ENCODE measurements around the gene GPR32.

Gene GPR32

GRCh38 chr19:50793558-50794065, 23.3 kb downstream of the GPR32 start:
- Histone ChIP-seq H3K9me3 (ENCODE audit: control insufficient read depth, insufficient read depth, low read length) (no peaks in the 10 kb centered on the region), H3F3A (ENCODE audit: control insufficient read depth, insufficient read depth) (peaks cover 34% of the 10 kb centered on the region), H4K20me1 (ENCODE audit: control insufficient read depth, insufficient read depth, low read depth, low read length) (peaks cover 12% of the 10 kb centered on the region; the same call in 1 of the 2 replicates), H3K27me3 (ENCODE audit: control insufficient read depth, low read length) (no peaks in the 10 kb centered on the region), H3K9me2 (replicated peaks; ENCODE audit: control insufficient read depth, low read length) (no peaks in the 10 kb centered on the region), H3K36me3 (ENCODE audit: control insufficient read depth, low read length) (peaks cover 34% of the 10 kb centered on the region), H3K79me2 (ENCODE audit: control insufficient read depth, low read length) (0 out of 2 replicates have a peak, but pooled peaks cover under 1% of the 10 kb centered on the region), H3K4me1 (ENCODE audit: control insufficient read depth, low read length) (peaks cover 23% of the 10 kb centered on the region), H3K4me3 (ENCODE audit: low read length) (no peak overlapping the region), H3K4me2 (ENCODE audit: low read length) (no peak overlapping the region), H3K27ac (ENCODE audit: low read depth, low read length) (no peak overlapping the region)
- TF ChIP-seq, protein P1, sequence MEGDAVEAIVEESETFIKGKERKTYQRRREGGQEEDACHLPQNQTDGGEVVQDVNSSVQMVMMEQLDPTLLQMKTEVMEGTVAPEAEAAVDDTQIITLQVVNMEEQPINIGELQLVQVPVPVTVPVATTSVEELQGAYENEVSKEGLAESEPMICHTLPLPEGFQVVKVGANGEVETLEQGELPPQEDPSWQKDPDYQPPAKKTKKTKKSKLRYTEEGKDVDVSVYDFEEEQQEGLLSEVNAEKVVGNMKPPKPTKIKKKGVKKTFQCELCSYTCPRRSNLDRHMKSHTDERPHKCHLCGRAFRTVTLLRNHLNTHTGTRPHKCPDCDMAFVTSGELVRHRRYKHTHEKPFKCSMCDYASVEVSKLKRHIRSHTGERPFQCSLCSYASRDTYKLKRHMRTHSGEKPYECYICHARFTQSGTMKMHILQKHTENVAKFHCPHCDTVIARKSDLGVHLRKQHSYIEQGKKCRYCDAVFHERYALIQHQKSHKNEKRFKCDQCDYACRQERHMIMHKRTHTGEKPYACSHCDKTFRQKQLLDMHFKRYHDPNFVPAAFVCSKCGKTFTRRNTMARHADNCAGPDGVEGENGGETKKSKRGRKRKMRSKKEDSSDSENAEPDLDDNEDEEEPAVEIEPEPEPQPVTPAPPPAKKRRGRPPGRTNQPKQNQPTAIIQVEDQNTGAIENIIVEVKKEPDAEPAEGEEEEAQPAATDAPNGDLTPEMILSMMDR (IDR thresholded peaks at IDR 0.05; ENCODE audit: low read depth, low read length, poor library complexity, severe bottlenecking), result no peak
- no peak for TF ChIP-seq EZH2phosphoT487 (IDR thresholded peaks at IDR 0.05; ENCODE audit: borderline replicate concordance, low read length)

DNA sequence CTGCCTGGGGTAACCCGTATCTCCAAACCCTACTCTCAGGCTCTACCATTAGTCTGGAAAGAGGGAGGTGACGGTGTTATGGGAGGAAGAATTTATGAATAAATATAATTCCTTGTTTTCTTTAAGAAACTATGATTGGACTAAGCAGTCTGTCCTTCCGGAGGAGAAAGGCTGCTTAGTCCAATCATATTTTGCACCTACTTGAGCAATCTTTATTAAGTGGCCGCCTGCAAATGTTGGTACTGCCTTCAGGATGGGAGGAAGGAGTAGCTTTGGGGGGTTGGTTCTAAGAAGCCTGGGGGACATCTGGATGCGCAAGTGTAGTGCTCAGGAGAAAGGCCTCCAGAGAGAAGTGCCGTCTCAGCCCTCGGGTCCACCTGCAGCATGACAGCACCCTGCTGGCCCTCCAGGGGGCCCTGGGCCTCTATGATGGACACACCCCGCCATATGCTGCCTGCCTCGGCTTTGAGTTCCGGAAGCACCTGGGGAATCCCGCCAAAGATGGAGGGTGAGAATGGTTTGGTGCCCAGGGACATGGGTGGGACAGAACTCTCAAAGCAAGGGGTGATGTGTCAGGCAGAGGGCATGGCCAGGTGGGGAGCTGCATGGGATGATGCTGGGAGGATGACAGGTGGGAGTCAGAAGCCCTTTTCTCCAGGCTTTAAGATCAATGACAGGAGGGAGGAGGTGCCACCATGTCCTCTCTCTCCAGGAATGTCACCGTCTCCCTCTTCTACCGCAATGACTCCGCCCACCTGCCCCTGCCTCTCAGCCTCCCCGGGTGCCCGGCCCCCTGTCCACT, 24.0 kb downstream of the GPR32 start:
- H3K4me2 ChIP-seq (ENCODE audit: low read length), result no peak overlapping the region

DNA sequence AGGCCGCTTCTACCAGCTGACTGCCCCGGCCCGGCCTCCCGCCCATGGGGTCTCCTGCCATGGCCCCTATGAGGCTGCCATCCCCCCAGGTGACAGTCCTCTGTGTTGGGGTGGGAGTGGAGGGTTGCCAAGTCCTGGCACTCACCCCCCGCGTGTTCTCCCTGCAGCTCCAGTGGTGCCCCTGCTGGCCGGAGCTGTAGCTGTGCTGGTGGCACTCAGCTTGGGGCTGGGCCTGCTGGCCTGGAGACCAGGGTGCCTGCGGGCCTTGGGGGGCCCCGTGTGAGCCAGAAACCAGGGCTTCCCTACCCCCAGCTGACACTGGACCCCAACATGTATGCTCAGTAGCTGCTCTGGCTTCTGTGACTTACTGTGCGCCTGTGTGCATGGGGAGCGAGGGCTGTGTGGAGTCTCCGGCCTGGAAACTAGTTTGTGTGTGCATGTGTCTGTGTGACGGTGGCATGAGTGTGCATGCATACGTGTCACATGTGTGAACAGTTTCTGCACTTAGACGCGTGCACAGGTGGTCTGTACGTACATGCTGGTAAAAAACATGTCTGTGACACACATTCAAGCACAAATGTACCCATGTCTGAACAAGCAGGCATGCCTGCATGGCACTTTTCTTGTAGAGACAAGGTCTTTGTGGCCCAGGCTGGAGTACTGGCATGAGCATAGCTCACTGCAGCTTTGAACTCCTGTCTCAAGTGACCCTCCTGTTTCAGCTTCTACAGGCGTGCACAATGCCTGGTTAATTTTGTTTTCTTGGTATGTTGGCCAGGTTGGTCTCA, 24.8 kb downstream of the GPR32 start:
- no peaks in the 10 kb centered on the region for H3K9me2 ChIP-seq (replicated peaks; ENCODE audit: control insufficient read depth, low read length)
- no peak overlapping the region for H3K4me3 ChIP-seq (ENCODE audit: low read length)
- peaks cover 39% of the 10 kb centered on the region for H3F3A ChIP-seq (ENCODE audit: control insufficient read depth, insufficient read depth)
- H3K36me3 ChIP-seq (ENCODE audit: control insufficient read depth, low read length), result peaks cover 48% of the 10 kb centered on the region
- no peak overlapping the region for H3K4me2 ChIP-seq (ENCODE audit: low read length)
- H4K20me1 ChIP-seq (ENCODE audit: control insufficient read depth, insufficient read depth, low read depth, low read length), result peaks cover 12% of the 10 kb centered on the region; the same call in 1 of the 2 replicates
- H3K27ac ChIP-seq (ENCODE audit: low read depth, low read length), result no peak overlapping the region
- H3K4me1 ChIP-seq (ENCODE audit: control insufficient read depth, low read length), result peaks cover 23% of the 10 kb centered on the region
- no peak for TF ChIP-seq EZH2phosphoT487 (IDR thresholded peaks at IDR 0.05; ENCODE audit: borderline replicate concordance, low read length)
- TF ChIP-seq, protein P1 (IDR thresholded peaks at IDR 0.05; ENCODE audit: low read depth, low read length, poor library complexity, severe bottlenecking), result peak; percentile 55
- H3K27me3 ChIP-seq (ENCODE audit: control insufficient read depth, low read length), result no peaks in the 10 kb centered on the region
- no peaks in the 10 kb centered on the region for H3K9me3 ChIP-seq (ENCODE audit: control insufficient read depth, insufficient read depth, low read length)
- peaks cover 12% of the 10 kb centered on the region for H3K79me2 ChIP-seq (ENCODE audit: control insufficient read depth, low read length)

More for the DNA sequence above, 24.0 kb downstream of the GPR32 start:
- H3K27ac ChIP-seq (ENCODE audit: low read depth, low read length), result no peak overlapping the region
- no peaks in the 10 kb centered on the region for H3K9me3 ChIP-seq (ENCODE audit: control insufficient read depth, insufficient read depth, low read length)
- H3K4me1 ChIP-seq (ENCODE audit: control insufficient read depth, low read length), result peaks cover 23% of the 10 kb centered on the region
- peaks cover 4% of the 10 kb centered on the region for H3K79me2 ChIP-seq (ENCODE audit: control insufficient read depth, low read length)
- TF ChIP-seq EZH2phosphoT487 (IDR thresholded peaks at IDR 0.05; ENCODE audit: borderline replicate concordance, low read length), result no peak
- TF ChIP-seq, protein P1 (IDR thresholded peaks at IDR 0.05; ENCODE audit: low read depth, low read length, poor library complexity, severe bottlenecking), result no peak
- no peak overlapping the region for H3K4me3 ChIP-seq (ENCODE audit: low read length)
- peaks cover 12% of the 10 kb centered on the region; the same call in 1 of the 2 replicates for H4K20me1 ChIP-seq (ENCODE audit: control insufficient read depth, insufficient read depth, low read depth, low read length)
- peaks cover 40% of the 10 kb centered on the region for H3K36me3 ChIP-seq (ENCODE audit: control insufficient read depth, low read length)
- H3F3A ChIP-seq (ENCODE audit: control insufficient read depth, insufficient read depth), result peaks cover 35% of the 10 kb centered on the region
- no peaks in the 10 kb centered on the region for H3K9me2 ChIP-seq (replicated peaks; ENCODE audit: control insufficient read depth, low read length)
- H3K27me3 ChIP-seq (ENCODE audit: control insufficient read depth, low read length), result no peaks in the 10 kb centered on the region
